Neural progenitor cell (in vitro differentiated cells): ENCODE measurements around the gene HIPK2. TPM values are rescaled to one million over a fixed set of nuclear protein-coding genes. Genes with fewer than 3 reads are reported as not detected.

ENCODE experiments used
- DNase-seq: peaks from one replicate; pipeline ENCODE4 v3.0.0-alpha.2; 2016; ENCODE audit warnings: low spot score
- H2AFZ ChIP-seq: fragments of 200-600 bp; sonication (generic); replicated peaks from 2 replicates; pipeline ENCODE4 v1.6.1; 2016; ENCODE audit warnings: antibody characterized with exemption
- H3F3A ChIP-seq: fragments of 200-600 bp; sonication (generic); 2 replicates; pipeline ENCODE4 v1.6.1; 2016; ENCODE audit warnings: antibody characterized with exemption, low read depth
- H3K27ac ChIP-seq: fragments of 200-600 bp; sonication (generic); 2 replicates; pipeline ENCODE4 v1.5.1; 2016; ENCODE audit warnings: mild to moderate bottlenecking
- H3K27me3 ChIP-seq: fragments of 200-600 bp; sonication (generic); 2 replicates; pipeline ENCODE4 v1.6.1; 2016; ENCODE audit warnings: mild to moderate bottlenecking, moderate library complexity
- H3K36me3 ChIP-seq: fragments of 200-600 bp; sonication (generic); 2 replicates; pipeline ENCODE4 v1.5.1; 2016
- H3K4me1 ChIP-seq: fragments of 200-600 bp; sonication (generic); 2 replicates; pipeline ENCODE4 v1.6.1; 2016; ENCODE audit warnings: mixed run types
- H3K4me2 ChIP-seq: fragments of 200-600 bp; sonication (generic); 2 replicates; pipeline ENCODE4 v1.6.1; 2016
- H3K4me3 ChIP-seq: fragments of 200-600 bp; sonication (generic); 2 replicates; pipeline ENCODE4 v1.5.1; 2016
- H3K79me2 ChIP-seq: fragments of 200-600 bp; sonication (generic); 2 replicates; pipeline ENCODE4 v1.6.1; 2016; ENCODE audit warnings: low read depth
- H3K9ac ChIP-seq: fragments of 200-600 bp; sonication (generic); 2 replicates; pipeline ENCODE4 v1.6.1; 2016
- H3K9me3 ChIP-seq: fragments of 200-600 bp; sonication (generic); 2 replicates; pipeline ENCODE4 v1.5.1; 2016; ENCODE audit warnings: low read depth
- H4K20me1 ChIP-seq: fragments of 200-600 bp; sonication (generic); 2 replicates; pipeline ENCODE4 v1.6.1; 2016; ENCODE audit warnings: low read depth
- H3K27ac Mint-ChIP-seq: 3 replicates; pipeline ENCODE4 v1.8.0; 2021; ENCODE audit warnings: mixed read lengths
- H3K27me3 Mint-ChIP-seq: 2 replicates; pipeline ENCODE4 v1.8.0; 2022; ENCODE audit warnings: low read depth, mild to moderate bottlenecking, inconsistent platforms, moderate library complexity, mixed read lengths; ENCODE audit not compliant: insufficient read depth
- H3K36me3 Mint-ChIP-seq: 3 replicates; pipeline ENCODE4 v1.8.0; 2021; ENCODE audit warnings: mixed read lengths
- H3K4me1 Mint-ChIP-seq: 3 replicates; pipeline ENCODE4 v1.8.0; 2021; ENCODE audit warnings: mixed read lengths
- H3K4me3 Mint-ChIP-seq: 3 replicates; pipeline ENCODE4 v1.8.0; 2021; ENCODE audit warnings: mild to moderate bottlenecking, moderate library complexity, mixed read lengths
- H3K9me3 Mint-ChIP-seq: 3 replicates; pipeline ENCODE4 v1.8.0; 2020; ENCODE audit warnings: mixed read lengths
- CTCF ChIP-seq: fragments of 200-600 bp; sonication (generic); IDR thresholded peaks from 2 replicates; pipeline ENCODE4 v1.5.1; 2017; ENCODE audit warnings: antibody characterized with exemption, mild to moderate bottlenecking
- EZH2 ChIP-seq: fragments of 200-600 bp; sonication (generic); IDR thresholded peaks from 2 replicates; pipeline ENCODE4 v1.6.1; 2017; ENCODE audit warnings: antibody characterized with exemption, mild to moderate bottlenecking, moderate library complexity
- EZH2phosphoT487 ChIP-seq: fragments of 200-600 bp; sonication (generic); IDR thresholded peaks from 2 replicates; pipeline ENCODE4 v1.6.1; 2017; ENCODE audit warnings: antibody characterized with exemption
- total RNA-seq: library from RNA; depleted of rRNA; stranded (reverse); fragments of >200 nt; gene quantifications from 2 replicates; pipeline ENCODE4 v1.2.3, GENCODE V29; 2015; ENCODE audit warnings: low replicate concordance

The HIPK2 gene
- total RNA-seq, 1 donor from 2014 or later = 12.8 TPM

- H3K9me3 ChIP-seq = no peaks in the 10 kb centered on the region
- TF ChIP-seq EZH2 (no peak), EZH2phosphoT487 (peak; percentile 20), CTCF (no peak)
- peak; percentile 79 for DNase-seq
- peak overlapping the region; percentile 79 for H3K4me2 ChIP-seq
- H3K4me1 ChIP-seq = peaks cover 12% of the 10 kb centered on the region
- Mint-ChIP-seq H3K36me3 (peaks cover 17% of the 10 kb centered on the region), H3K9me3 (no peaks in the 10 kb centered on the region), H3K4me1 (peaks cover 30% of the 10 kb centered on the region), H3K27ac (peak overlapping the region; percentile 88), H3K27me3 (peaks cover 10% of the 10 kb centered on the region), H3K4me3 (peak overlapping the region; percentile 99)
- H4K20me1 ChIP-seq = peaks cover 44% of the 10 kb centered on the region
- H3K27me3 ChIP-seq = peaks cover 43% of the 10 kb centered on the region
- H2AFZ ChIP-seq = peak overlapping the region; percentile 57
- H3F3A ChIP-seq = peaks cover 15% of the 10 kb centered on the region
- H3K9ac ChIP-seq = peak overlapping the region; percentile 52
- peaks cover 47% of the 10 kb centered on the region for H3K79me2 ChIP-seq
- H3K4me3 ChIP-seq = peak overlapping the region; percentile 96
- no peaks in the 10 kb centered on the region for H3K36me3 ChIP-seq
- H3K27ac ChIP-seq = no peak overlapping the region
These were observed 486 bp downstream of the HIPK2 start for GRCh38 chr7:139777133-139777891.

- peaks cover 15% of the 10 kb centered on the region for H3F3A ChIP-seq
- H3K36me3 ChIP-seq = no peaks in the 10 kb centered on the region
- H3K27me3 Mint-ChIP-seq = peaks cover 10% of the 10 kb centered on the region
- peak; percentile 42 for DNase-seq
- TF ChIP-seq EZH2phosphoT487 = no peak
- TF ChIP-seq EZH2 = no peak
- TF ChIP-seq CTCF = no peak
- H3K4me1 Mint-ChIP-seq = peaks cover 33% of the 10 kb centered on the region
- no peaks in the 10 kb centered on the region for H3K9me3 Mint-ChIP-seq
- peaks cover 43% of the 10 kb centered on the region for H3K27me3 ChIP-seq
- H3K79me2 ChIP-seq = peaks cover 54% of the 10 kb centered on the region
- H3K4me3 Mint-ChIP-seq = peak overlapping the region; percentile 99
- H3K36me3 Mint-ChIP-seq = peaks cover 17% of the 10 kb centered on the region
- H3K9me3 ChIP-seq = no peaks in the 10 kb centered on the region
- H4K20me1 ChIP-seq = peaks cover 51% of the 10 kb centered on the region
- H3K27ac Mint-ChIP-seq = peak overlapping the region; percentile 88
- H3K4me2 ChIP-seq = peak overlapping the region; percentile 79
- peak overlapping the region; percentile 57 for H2AFZ ChIP-seq
- peak overlapping the region; percentile 52 for H3K9ac ChIP-seq
- H3K4me3 ChIP-seq = peak overlapping the region; percentile 96
- peaks cover 12% of the 10 kb centered on the region for H3K4me1 ChIP-seq
- H3K27ac ChIP-seq = no peak overlapping the region
These were observed 1.2 kb downstream of the HIPK2 start for GRCh38 chr7:139776486-139777132.

GRCh38 chr7:139775829-139776266 lies 1.9 kb downstream of the HIPK2 start:
- no peaks in the 10 kb centered on the region for H3K9me3 ChIP-seq
- H3K27me3 ChIP-seq = peaks cover 39% of the 10 kb centered on the region
- H3K4me1 Mint-ChIP-seq = peaks cover 39% of the 10 kb centered on the region
- peak; percentile 43 for DNase-seq
- H3K9me3 Mint-ChIP-seq = no peaks in the 10 kb centered on the region
- peaks cover 62% of the 10 kb centered on the region for H3K79me2 ChIP-seq
- H3K27ac ChIP-seq = no peak overlapping the region
- peaks cover 15% of the 10 kb centered on the region for H3F3A ChIP-seq
- H3K9ac ChIP-seq = no peak overlapping the region
- H4K20me1 ChIP-seq = peaks cover 59% of the 10 kb centered on the region
- TF ChIP-seq EZH2phosphoT487 (no peak), CTCF (peak; percentile 55), EZH2 (no peak)
- no peak overlapping the region for H3K27ac Mint-ChIP-seq
- H3K4me1 ChIP-seq = peaks cover 12% of the 10 kb centered on the region
- peak overlapping the region; percentile 79 for H3K4me2 ChIP-seq
- H3K36me3 Mint-ChIP-seq = peaks cover 17% of the 10 kb centered on the region
- no peak overlapping the region for H2AFZ ChIP-seq
- H3K36me3 ChIP-seq = no peaks in the 10 kb centered on the region
- peak overlapping the region; percentile 96 for H3K4me3 ChIP-seq
- H3K27me3 Mint-ChIP-seq = peaks cover 6% of the 10 kb centered on the region
- H3K4me3 Mint-ChIP-seq = peak overlapping the region; percentile 99
